ENCODE measurements around the gene CYP4B1. TPM values are rescaled to one million over a fixed set of nuclear protein-coding genes. Genes with fewer than 3 reads are reported as not detected.

CYP4B1 gene
- total and polyA plus RNA-seq, 2 donors (not counting 3 experiments of a cell fraction or from before 2014, with no cell fraction given) = not detected

- no peaks in the 10 kb centered on the region for H3K9me3 ChIP-seq (replicated peaks; ENCODE audit: control insufficient read depth, insufficient read depth, low read length)
- H3K9ac ChIP-seq (replicated peaks; ENCODE audit: extremely low read depth, insufficient read depth, low read length) = no peak overlapping the region
- no peak overlapping the region for H3K4me3 ChIP-seq (replicated peaks in 1 of 3; ENCODE audit: insufficient read depth in 1 of 3, low read depth in 1 of 3, low read length in 3 of 3)
- no peak overlapping the region for H3K27ac ChIP-seq (ENCODE audit: insufficient read depth, low read depth, low read length)
- no peaks in the 10 kb centered on the region for H3K4me1 ChIP-seq (ENCODE audit: control insufficient read depth, extremely low read depth, insufficient read depth, low read length)
- FAIRE-seq (no peak), DNase-seq (ENCODE audit: low read depth, low spot score) (no peak)
- no TSS peak for BruUV-seq (replicated peaks)
- dilution Hi-C loops (cut with MboI; ENCODE audit: extremely low pct_ligation_motif_present, low sequenced_read_pairs) (no loop called here), intact Hi-C loops (cut with micrococcal nuclease) (no loop called here)
- no peaks in the 10 kb centered on the region for H3K36me3 ChIP-seq (ENCODE audit: control insufficient read depth in 2 of 2, extremely low read depth in 1 of 2, insufficient read depth in 2 of 2, low read length in 2 of 2)
- POLR2A ChIA-PET = no interaction called here
- H3K27me3 ChIP-seq (ENCODE audit: control insufficient read depth in 2 of 2, insufficient read depth in 2 of 2, low read length in 2 of 2) = no peaks in the 10 kb centered on the region
- no peaks in the 10 kb centered on the region for H3K79me2 ChIP-seq (ENCODE audit: control insufficient read depth, insufficient read depth, low read length)
- no peaks in the 10 kb centered on the region for H4K20me1 ChIP-seq (replicated peaks; ENCODE audit: control insufficient read depth, extremely low read depth, insufficient read depth, low read length)
- TF ChIP-seq GATA2 (IDR thresholded peaks at IDR 0.05; ENCODE audit: insufficient read depth, insufficient read length, low read depth, low read length) = no peak
- no peak for TF ChIP-seq POLR2AphosphoS5 (IDR thresholded peaks at IDR 0.05; ENCODE audit: insufficient read depth, low read depth, low read length)
- TF ChIP-seq POLR2A (IDR thresholded peaks at IDR 0.05; ENCODE audit: low read depth, low read length) = no peak
- no peak for TF ChIP-seq FOS (IDR thresholded peaks at IDR 0.05; ENCODE audit: borderline replicate concordance, insufficient read depth, low read length)
- no peak for TF ChIP-seq EZH2 (IDR thresholded peaks at IDR 0.05; ENCODE audit: borderline replicate concordance, low read depth, low read length, severe bottlenecking)
- TF ChIP-seq JUN (IDR thresholded peaks at IDR 0.05; ENCODE audit: borderline replicate concordance, insufficient read depth, insufficient read length, low read depth) = no peak
- TF ChIP-seq, protein P1, sequence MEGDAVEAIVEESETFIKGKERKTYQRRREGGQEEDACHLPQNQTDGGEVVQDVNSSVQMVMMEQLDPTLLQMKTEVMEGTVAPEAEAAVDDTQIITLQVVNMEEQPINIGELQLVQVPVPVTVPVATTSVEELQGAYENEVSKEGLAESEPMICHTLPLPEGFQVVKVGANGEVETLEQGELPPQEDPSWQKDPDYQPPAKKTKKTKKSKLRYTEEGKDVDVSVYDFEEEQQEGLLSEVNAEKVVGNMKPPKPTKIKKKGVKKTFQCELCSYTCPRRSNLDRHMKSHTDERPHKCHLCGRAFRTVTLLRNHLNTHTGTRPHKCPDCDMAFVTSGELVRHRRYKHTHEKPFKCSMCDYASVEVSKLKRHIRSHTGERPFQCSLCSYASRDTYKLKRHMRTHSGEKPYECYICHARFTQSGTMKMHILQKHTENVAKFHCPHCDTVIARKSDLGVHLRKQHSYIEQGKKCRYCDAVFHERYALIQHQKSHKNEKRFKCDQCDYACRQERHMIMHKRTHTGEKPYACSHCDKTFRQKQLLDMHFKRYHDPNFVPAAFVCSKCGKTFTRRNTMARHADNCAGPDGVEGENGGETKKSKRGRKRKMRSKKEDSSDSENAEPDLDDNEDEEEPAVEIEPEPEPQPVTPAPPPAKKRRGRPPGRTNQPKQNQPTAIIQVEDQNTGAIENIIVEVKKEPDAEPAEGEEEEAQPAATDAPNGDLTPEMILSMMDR (IDR thresholded peaks at IDR 0.05; ENCODE audit: extremely low read depth in 1 of 2, insufficient read depth in 1 of 2, low read depth in 1 of 2, low read length in 2 of 2) = no peak
- no peak for TF ChIP-seq MYC (IDR thresholded peaks at IDR 0.05; ENCODE audit: low read depth, low read length)
- TF ChIP-seq MAX (IDR thresholded peaks at IDR 0.05; ENCODE audit: insufficient read depth, insufficient read length) = no peak
- H3K9me1 ChIP-seq (replicated peaks; ENCODE audit: control insufficient read depth, extremely low read depth, insufficient read depth, low read length) = no peaks in the 10 kb centered on the region
- H2AFZ ChIP-seq (ENCODE audit: low read depth, low read length) = no peak overlapping the region
- no peak overlapping the region for H3K4me2 ChIP-seq (ENCODE audit: insufficient read depth, low read length)
- CTCF ChIA-PET = no interaction called here
Measured at GRCh38 chr1:46817814-46818213, 19.0 kb downstream of the CYP4B1 start.
